ENCODE measurements around the gene FLNB.

GRCh38 chr3:58021962-58022361, 13.7 kb downstream of the FLNB start:
- TF ChIP-seq CTCF (IDR thresholded peaks at IDR 0.05) (no peak), POLR2AphosphoS5 (IDR thresholded peaks at IDR 0.05) (no peak)

All from prostate gland (tissue), 2 donors.